ENCODE measurements around the gene PDAP1. TPM values are rescaled to one million over a fixed set of nuclear protein-coding genes. Genes with fewer than 3 reads are reported as not detected.

The PDAP1 gene, protein sequence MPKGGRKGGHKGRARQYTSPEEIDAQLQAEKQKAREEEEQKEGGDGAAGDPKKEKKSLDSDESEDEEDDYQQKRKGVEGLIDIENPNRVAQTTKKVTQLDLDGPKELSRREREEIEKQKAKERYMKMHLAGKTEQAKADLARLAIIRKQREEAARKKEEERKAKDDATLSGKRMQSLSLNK
- 144 and 213 TPM in 2 replicates for total RNA-seq (2014; rRNA removed; shearing (Covaris generic); ENCODE audit: low replicate concordance)

DNA sequence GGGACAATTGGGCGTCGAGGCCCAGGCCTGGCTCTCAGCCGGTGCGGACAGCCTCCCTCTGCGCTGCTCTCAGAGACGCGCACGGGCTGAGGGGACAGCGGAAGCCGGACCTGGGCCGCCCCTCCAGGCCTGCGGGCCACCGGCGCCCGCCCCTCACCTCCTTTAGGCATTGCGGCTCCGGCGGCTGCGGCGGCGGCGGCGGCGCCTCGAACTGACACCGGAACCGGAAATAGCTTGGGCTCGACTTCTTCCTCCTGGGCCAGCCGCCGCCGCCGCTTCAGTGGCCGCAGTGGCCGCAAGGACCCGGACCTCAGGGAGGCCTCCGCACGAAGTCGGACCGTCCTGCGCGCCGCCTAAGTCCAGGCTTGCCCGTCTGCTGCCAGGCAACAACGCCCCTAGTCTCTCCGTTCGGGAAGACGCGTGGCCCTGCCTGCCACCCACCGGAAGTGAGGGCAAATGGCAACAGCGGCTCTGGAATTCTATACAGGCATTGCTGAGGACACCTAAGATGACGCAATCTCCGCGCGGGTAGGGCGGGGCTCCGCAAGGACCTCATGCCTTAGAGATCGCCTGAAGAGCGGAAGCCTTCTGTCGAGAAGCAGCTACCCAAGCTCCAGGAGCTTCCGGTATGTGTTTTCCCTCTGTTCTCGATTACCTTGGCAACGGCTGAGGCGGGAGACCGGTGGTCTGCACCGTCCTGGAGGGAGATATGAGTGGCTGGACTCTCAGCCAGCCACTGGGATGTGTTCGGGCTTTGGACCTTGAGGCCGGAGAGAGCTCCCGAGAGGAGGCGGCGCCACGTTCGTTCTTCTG is at the start of gene PDAP1, which contains the start of gene BUD31:
Gene PDAP1, minus strand, starts transcription at position 219 of the 813 bp plus-strand sequence. Its CDS starts 49 bp downstream, at position 170.
Gene BUD31, plus strand, starts transcription at position 591 of the 813 bp plus-strand sequence. CDS start 2,124 bp downstream, outside the sequence.
- in situ Hi-C loops (cut with HindIII; ENCODE audit: low pct_unique_long_range_greater_than_20kb, low sequenced_read_pairs), result no loop called here
- DNase-seq (ENCODE audit: low read depth), result peak; percentile 95

DNA sequence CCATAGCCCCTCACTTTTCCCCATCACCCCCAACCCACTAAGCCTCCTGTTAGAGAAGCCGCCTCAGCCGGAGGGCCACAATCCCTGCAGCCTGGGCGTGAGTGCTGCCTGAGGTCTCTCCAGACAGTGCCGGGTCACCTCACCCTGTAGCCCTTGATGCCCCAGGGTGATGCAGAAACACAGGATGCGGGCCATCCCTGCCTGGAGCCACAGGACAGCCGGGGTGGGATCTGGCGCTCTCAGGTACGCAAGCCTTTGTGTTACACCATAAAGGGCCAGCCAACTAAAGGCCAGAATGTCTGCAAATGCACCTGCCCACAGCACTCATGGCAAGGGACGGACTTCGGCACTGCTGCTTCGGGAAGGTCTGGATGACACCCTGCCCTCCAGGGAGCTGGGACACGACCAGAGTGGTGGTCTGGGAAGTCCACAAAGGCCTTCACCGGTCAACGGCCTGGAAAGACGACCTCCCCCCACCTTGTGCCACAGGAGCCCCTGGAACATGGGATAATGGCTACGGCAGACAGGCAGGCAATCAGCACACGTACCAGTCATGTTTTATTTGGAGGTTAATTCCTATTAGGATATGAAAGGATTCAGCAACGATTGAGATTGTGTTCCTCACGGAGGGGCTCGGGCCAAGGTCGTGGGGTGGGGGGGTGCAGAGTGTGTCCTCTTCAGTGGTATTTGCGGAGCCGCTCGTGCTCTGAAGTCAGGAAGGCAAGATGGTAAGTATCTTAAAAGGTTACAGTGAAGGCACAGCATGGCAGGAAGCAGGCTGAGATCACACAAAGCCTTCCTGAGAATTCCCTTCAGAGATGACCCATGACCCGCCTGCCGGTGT is 49.5 kb upstream of the PDAP1 start:
- in situ Hi-C loops (cut with HindIII; ENCODE audit: low pct_unique_long_range_greater_than_20kb, low sequenced_read_pairs), result no loop called here
- DNase-seq (ENCODE audit: low read depth), result no peak

DNA sequence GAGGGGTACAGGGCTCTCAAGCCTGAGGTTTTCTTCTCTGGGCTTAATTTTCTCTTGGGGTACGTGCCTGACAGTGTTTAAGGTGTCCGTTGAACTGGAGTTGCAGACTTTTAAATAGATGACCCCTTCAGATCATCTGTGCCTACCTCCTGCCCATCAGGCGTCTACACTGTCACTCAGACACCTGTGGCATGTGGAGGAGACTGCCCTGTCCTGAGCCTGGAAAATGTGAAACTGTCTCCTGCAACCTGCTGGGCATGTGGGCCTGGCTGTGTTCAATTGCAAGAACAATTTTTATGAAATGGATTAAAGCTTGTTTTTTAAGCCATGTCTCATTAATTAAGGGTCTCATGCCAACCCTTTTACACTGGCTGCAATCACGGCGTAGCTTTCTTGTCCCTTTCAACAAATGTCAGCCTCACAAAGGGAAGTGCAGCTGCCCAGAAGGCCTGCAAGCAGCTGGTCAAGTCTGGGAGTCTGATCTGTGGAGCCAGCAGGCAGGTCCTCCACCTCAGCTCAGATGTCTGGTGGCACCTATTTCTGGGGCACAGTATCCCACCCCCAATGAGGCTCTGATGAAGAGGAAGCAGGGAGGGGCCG is 48.8 kb upstream of the PDAP1 start:
- no peak for DNase-seq (ENCODE audit: low read depth)
- in situ Hi-C loops (cut with HindIII; ENCODE audit: low pct_unique_long_range_greater_than_20kb, low sequenced_read_pairs), result no loop called here

DNA sequence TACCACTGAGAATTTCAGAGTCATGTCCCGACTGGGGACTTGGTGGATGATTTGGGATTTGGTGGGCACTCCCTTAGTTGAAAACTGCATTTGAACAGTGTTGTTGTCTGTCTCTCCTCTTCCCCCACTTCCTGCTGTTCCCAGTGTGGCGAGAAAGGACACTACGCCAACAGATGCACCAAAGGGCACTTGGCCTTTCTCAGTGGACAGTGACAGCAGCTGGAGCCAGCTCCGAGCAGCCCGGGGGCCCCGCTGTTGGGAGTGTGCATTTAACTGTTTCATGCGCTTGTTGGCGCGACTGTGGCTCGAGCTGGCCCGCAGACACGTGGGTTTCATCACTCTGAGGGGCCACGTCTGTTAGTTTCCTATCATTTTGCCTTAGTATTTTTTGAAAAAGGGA is 47.9 kb upstream of the PDAP1 start:
- no peak for DNase-seq (ENCODE audit: low read depth)

DNA sequence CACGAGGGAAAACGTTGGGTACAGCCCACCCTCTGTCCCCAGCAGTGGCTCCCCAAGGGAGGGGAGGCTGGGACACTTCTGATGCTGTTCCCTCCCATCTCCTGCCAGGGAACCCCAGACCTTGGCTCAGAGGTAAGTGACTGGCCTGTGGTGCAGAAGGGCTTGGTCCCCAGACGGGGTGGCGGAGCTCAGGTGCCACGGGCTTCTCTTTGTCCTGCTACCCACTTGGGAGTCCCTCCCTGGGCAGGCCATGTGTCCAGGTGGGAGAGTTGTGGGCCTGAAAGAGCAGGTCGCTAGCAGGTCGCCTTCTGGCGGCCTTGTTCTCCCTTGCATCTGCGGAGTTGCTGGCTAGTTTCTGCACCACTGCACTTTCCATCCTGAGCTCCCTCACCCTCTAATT is 47.5 kb upstream of the PDAP1 start:
- in situ Hi-C loops (cut with HindIII; ENCODE audit: low pct_unique_long_range_greater_than_20kb, low sequenced_read_pairs), result no loop called here
- DNase-seq (ENCODE audit: low read depth), result no peak

More for the DNA sequence above, 47.9 kb upstream of the PDAP1 start:
- in situ Hi-C loops (cut with HindIII; ENCODE audit: low pct_unique_long_range_greater_than_20kb, low sequenced_read_pairs), result no loop called here

DNA sequence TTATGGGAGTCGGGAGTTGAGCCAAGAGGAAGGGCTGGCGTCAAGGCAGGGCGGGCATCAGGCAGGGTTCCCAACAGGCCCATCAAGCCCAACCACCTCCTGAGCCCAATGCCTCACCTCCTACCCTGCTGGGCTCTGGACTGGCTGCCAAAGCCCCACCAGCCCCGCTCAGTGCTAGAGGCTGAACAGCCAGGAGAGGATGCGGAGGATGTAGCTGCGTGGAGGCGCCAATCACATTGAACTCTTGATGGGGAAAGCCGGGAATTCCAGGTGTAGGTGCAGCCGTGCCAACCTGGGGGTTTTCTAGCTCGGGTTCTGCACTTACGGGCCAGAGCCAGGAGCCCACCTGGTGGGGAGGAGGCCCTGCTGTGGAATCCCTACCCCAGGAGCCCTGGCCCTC is 44.7 kb upstream of the PDAP1 start:
- in situ Hi-C loops (cut with HindIII; ENCODE audit: low pct_unique_long_range_greater_than_20kb, low sequenced_read_pairs), result no loop called here
- no peak for DNase-seq (ENCODE audit: low read depth)

DNA sequence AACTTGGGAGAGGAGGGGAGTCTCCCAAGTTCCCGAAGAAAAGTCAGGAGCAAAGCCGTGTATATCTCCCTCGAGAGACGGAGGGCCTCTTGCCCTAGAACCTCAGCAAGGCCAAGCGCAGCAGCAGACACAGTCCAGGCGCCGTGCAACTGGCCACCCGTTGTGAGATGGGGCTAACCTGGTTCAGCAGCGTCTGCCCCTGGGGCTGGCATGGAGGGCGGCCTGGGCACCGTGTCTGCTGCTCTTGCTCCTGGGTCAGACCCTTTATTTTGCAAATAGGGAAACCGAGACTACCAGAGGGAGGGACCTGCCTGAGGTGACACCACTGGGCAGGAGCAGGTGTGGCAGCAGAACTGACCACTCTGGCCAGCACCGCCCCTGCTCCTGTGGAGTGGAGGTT is 44.1 kb upstream of the PDAP1 start:
- DNase-seq (ENCODE audit: low read depth), result no peak
- in situ Hi-C loops (cut with HindIII; ENCODE audit: low pct_unique_long_range_greater_than_20kb, low sequenced_read_pairs), result no loop called here

- in situ Hi-C loops (cut with HindIII; ENCODE audit: low pct_unique_long_range_greater_than_20kb, low sequenced_read_pairs), result no loop called here
- DNase-seq (ENCODE audit: low read depth), result no peak
Measured at GRCh38 chr7:99451936-99452335, 43.5 kb upstream of the PDAP1 start.

GRCh38 chr7:99449326-99449725 is 40.9 kb upstream of the PDAP1 start:
- no peak for DNase-seq (ENCODE audit: low read depth)
- in situ Hi-C loops (cut with HindIII; ENCODE audit: low pct_unique_long_range_greater_than_20kb, low sequenced_read_pairs), result no loop called here

DNA sequence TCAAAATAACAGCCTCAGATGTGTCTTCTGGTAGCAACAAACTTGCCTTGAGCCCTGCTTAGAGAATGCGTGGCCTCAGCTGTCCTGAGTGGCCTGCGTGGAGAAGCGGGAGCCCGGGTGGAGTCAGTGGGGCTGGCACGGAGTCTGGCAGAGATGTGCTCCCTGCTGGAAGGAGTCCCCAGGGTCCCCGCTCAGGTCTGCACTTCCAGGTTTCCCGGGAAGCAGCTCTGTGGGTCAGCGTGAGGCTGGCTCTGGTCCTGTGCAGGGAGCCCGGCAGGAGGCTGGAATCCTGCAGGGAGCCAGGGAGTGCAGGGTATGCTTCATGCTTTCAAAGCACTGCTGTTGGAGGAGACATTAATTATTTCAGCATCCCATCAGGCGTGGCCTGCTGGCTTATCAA is 40.5 kb upstream of the PDAP1 start:
- in situ Hi-C loops (cut with HindIII; ENCODE audit: low pct_unique_long_range_greater_than_20kb, low sequenced_read_pairs), result no loop called here
- DNase-seq (ENCODE audit: low read depth), result no peak

DNA sequence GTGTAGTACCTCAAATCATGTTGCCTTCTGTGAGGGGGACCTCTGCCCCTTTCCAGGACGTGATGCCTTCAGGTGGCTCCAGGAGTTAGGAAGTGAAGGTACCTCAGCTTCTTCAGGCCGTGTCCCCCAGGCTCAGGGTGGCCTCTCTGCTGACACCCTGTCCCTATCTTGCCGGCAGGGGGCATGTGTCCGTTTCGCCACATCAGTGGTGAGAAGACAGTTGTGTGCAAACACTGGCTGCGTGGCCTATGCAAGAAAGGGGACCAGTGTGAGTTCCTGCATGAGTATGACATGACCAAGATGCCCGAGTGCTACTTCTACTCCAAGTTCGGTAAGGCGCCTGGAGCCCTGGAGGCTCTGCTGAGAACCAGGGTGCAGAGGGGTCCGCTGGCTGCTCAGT is 39.5 kb upstream of the PDAP1 start:
- in situ Hi-C loops (cut with HindIII; ENCODE audit: low pct_unique_long_range_greater_than_20kb, low sequenced_read_pairs), result no loop called here
- no peak for DNase-seq (ENCODE audit: low read depth)

GRCh38 chr7:99446096-99446495 is 37.7 kb upstream of the PDAP1 start:
- in situ Hi-C loops (cut with HindIII; ENCODE audit: low pct_unique_long_range_greater_than_20kb, low sequenced_read_pairs), result no loop called here
- no peak for DNase-seq (ENCODE audit: low read depth)

GRCh38 chr7:99440195-99440594 is 31.8 kb upstream of the PDAP1 start:
- DNase-seq (ENCODE audit: low read depth), result no peak
- in situ Hi-C loops (cut with HindIII; ENCODE audit: low pct_unique_long_range_greater_than_20kb, low sequenced_read_pairs), result no loop called here

DNA sequence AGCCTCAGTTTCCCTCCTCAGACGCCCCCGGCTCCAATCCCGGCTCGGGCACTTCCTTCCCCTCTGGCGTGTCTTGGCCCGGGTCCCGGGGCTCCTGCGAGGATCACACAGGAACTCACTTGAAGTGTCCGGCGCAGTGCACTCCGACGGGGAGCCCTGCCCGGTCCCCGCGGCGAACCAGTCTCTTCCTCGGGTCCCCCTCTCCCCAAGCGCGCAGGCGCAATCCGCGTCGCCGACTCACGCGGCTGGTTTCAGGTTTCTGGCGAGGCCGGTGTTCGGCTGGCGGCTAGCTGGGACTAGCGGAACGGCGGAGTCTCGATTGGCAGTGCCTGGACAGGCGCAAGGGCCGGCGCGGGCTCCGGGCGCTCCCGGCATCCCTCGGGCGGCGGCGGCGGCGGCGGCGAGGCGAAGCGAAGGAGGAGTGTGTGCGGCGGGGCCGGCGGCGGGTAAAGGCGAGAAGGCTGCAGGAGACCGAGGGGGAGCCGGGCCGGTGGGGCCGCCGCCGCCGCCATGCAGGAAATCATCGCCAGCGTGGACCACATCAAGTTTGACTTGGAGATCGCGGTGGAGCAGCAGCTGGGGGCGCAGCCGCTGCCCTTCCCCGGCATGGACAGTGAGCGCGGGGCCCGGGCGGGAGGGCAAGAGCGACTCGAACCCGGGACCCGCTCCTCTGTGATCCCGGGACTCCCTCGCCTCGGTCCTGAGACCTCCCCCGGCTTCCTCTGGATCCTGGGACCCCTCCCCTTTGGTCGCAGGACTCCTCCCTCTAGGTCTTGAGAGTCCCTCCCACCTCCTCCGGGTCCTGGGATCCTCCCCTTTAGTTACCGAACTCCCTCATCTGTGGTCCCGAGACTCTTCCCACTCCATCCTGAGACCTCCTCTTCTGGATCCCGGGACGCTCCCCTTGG is 30.4 kb upstream of the PDAP1 start, which contains the start of the genes CPSF4 and PTCD1:
Gene CPSF4, plus strand, starts transcription at position 371 of the 908 bp plus-strand sequence. Its CDS starts 140 bp downstream, at position 511.
Gene PTCD1, minus strand, starts transcription at position 226 of the 908 bp plus-strand sequence. CDS start 3,556 bp downstream, outside the sequence.
- in situ Hi-C loops (cut with HindIII; ENCODE audit: low pct_unique_long_range_greater_than_20kb, low sequenced_read_pairs), result no loop called here
- peak; percentile 89 for DNase-seq (ENCODE audit: low read depth)

DNA sequence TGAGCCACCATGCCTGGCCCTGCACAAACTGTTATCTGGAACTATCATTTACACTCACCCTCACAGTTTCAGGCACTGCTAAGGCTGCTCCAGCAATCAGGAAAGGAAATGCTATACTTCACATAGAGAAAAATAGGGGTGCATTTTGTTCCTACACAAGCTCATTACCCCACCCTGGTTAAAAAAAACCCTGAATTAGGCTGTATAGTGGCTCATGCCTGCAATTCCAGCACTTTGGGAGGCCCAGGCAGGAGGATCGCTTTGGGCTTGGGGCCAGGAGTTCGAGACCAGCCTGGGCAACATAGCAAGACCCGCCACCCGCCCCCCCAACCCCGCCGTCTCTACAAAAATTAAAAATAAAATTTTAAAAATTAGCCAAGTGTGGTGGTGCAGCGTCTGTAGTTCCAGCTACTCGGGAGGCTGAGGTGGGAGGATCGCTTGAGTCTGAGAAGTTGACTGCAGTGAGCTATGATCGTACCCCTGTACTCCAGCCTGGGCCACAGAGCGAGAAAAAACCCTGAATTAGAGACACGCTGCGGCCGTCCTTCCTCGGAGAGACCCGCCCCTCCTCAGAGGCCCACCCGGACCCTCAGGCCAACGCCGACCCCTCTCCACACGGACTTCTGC is 29.7 kb upstream of the PDAP1 start:
- in situ Hi-C loops (cut with HindIII; ENCODE audit: low pct_unique_long_range_greater_than_20kb, low sequenced_read_pairs), result no loop called here
- no peak for DNase-seq (ENCODE audit: low read depth)

GRCh38 chr7:99433158-99433557 is 24.8 kb upstream of the PDAP1 start:
- no peak for DNase-seq (ENCODE audit: low read depth)
- in situ Hi-C loops (cut with HindIII; ENCODE audit: low pct_unique_long_range_greater_than_20kb, low sequenced_read_pairs), result no loop called here
